Lower leg skin (tissue), 3 donors: ENCODE results near the gene RAPGEF1.

Experiments
- POLR2A ChIP-seq, 2 donors: fragments of 450-650 bp; IDR thresholded peaks; one replicate each; pipeline ENCODE4 v1.6.1; 2016 to 2017; ENCODE audit warnings: antibody characterized with exemption in 2 of 2, mild to moderate bottlenecking in 1 of 2, moderate library complexity in 1 of 2
- TF ChIP-seq, protein P1 (sequence below), 3 donors: fragments of 450-650 bp; IDR thresholded peaks; one replicate each; pipeline ENCODE4 v1.5.1; 2016; ENCODE audit warnings: antibody characterized with exemption in 3 of 3, mild to moderate bottlenecking in 3 of 3, moderate library complexity in 2 of 3

DNA sequence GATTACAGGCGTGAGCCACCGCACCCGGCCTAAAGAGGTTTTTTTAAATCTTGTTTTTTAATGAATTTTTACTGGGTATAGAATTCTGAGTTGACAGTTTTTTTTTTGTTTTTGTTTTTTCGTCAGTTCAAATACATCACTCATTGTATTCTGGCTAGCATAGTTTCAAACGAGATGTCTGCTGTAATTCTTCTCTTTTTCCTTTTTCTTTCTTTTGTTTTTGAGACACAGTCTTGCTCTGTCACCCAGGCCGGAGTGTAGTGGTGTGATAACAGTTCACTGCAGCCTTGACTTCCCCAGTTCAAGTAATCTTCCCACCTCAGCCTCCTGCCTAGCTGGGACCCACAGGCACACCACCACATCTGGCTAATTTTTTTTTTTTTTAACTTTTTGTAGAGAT is 196.7 kb downstream of the RAPGEF1 start:
- TF ChIP-seq, protein P1, sequence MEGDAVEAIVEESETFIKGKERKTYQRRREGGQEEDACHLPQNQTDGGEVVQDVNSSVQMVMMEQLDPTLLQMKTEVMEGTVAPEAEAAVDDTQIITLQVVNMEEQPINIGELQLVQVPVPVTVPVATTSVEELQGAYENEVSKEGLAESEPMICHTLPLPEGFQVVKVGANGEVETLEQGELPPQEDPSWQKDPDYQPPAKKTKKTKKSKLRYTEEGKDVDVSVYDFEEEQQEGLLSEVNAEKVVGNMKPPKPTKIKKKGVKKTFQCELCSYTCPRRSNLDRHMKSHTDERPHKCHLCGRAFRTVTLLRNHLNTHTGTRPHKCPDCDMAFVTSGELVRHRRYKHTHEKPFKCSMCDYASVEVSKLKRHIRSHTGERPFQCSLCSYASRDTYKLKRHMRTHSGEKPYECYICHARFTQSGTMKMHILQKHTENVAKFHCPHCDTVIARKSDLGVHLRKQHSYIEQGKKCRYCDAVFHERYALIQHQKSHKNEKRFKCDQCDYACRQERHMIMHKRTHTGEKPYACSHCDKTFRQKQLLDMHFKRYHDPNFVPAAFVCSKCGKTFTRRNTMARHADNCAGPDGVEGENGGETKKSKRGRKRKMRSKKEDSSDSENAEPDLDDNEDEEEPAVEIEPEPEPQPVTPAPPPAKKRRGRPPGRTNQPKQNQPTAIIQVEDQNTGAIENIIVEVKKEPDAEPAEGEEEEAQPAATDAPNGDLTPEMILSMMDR (IDR thresholded peaks at IDR 0.05): no peak
- no peak for TF ChIP-seq POLR2A (IDR thresholded peaks at IDR 0.05)
